ENCODE measurements around the gene FFAR3. TPM values are rescaled to one million over a fixed set of nuclear protein-coding genes. Genes with fewer than 3 reads are reported as not detected.

FFAR3 gene
- total and polyA plus RNA-seq, 2 of the 8 experiments (the other 6 are each of a cell fraction or from before 2014, with no cell fraction given), result not detected

GRCh38 chr19:35341565-35342225 is 16.6 kb upstream of the FFAR3 start (continued):
- TF ChIP-seq E2F6 (IDR thresholded peaks at IDR 0.05) (no peak), KDM5A (IDR thresholded peaks at IDR 0.05; ENCODE audit: low read length) (no peak), POLR2A (IDR thresholded peaks at IDR 0.05; ENCODE audit: control extremely low read depth in 1 of 2, low read depth in 2 of 2, low read length in 2 of 2) (no peak)

Measured in H1 (cell line).